ENCODE results near the gene MACROD2. TPM values are rescaled to one million over a fixed set of nuclear protein-coding genes. Genes with fewer than 3 reads are reported as not detected.

MACROD2 gene
- total RNA-seq, 5 donors from 2014 or later (not counting 1 experiment from before 2014, with no cell fraction given) = 0.23 to 1.3 (median 0.51) TPM; not detected in 2

DNA sequence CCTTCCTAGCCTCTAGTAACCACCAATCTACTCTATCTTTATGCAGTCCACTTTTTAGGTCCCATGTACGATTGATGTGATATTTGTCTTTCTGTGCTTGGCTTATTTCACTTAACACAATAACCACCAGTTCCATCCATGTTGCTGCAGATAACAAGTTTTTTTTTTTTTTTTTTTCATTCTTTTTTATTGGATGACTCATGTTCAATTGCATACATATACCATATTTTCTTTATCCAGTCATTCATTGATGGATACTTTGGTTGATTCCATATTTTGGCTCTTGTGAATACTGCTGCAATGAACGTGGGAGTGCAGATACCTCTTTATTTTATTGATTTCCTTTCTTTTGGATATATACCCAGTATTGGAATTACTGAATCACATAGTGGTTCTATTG, 942.5 kb downstream of the MACROD2 start:
- Mint-ChIP-seq H3K9me3 (peaks cover 18 to 35% (median 24%) of the 10 kb centered on the region in 3 donors), H3K4me1 (no peaks in the 10 kb centered on the region), H3K36me3 (no peaks in the 10 kb centered on the region), H3K27ac (no peak overlapping the region), H3K27me3 (no peaks in the 10 kb centered on the region), H3K4me3 (no peak overlapping the region)
- POLR2A ChIA-PET = no interaction called here
- ATAC-seq (replicated peaks in 1 of 4) (no peak), DNase-seq (no peak)
- CTCF ChIA-PET = no interaction called here
- Histone ChIP-seq H3K36me3 (ENCODE audit: control insufficient read depth in 2 of 2, extremely low read depth in 1 of 2, insufficient read depth in 1 of 2, low read length in 1 of 2) (no peaks in the 10 kb centered on the region), H3K27me3 (replicated peaks in 1 of 2; ENCODE audit: control insufficient read depth in 2 of 2, extremely low read depth in 1 of 2, insufficient read depth in 2 of 2, low read length in 1 of 2) (no peaks in the 10 kb centered on the region), H3K9me3 (no peaks in the 10 kb centered on the region), H3K4me3 (ENCODE audit: control insufficient read depth in 1 of 2, extremely low read depth in 1 of 2, low read length in 1 of 2) (no peak overlapping the region), H3K4me1 (ENCODE audit: control insufficient read depth in 1 of 2, extremely low read depth in 1 of 2, insufficient read depth in 2 of 2, low read length in 2 of 2) (no peaks in the 10 kb centered on the region), H3K27ac (ENCODE audit: low read length) (no peak overlapping the region)
- no CpG with 5 or more reads among the region's 2 CpGs for WGBS (ENCODE audit: insufficient coverage)

DNA sequence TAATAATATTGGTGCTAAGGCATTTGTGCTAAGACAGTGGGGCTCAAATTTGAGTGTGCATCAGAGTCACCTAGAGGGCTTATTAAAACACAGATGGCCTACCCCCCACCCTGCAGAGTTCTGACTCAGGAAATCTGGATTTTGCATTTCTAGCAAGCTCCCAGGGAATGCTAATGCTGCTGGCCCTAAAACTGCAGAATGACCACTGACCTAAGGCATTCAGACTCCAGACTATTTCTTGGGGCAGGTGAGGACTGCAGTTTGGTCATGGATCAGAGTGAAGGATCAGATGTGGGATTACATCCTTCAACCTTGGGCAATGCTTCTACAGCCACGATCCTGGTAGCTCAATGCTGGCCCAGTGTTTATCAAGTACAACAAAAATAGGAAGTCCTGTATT, 952.2 kb downstream of the MACROD2 start:
- 70% methylated on average over 1 of the region's 1 CpG for WGBS (ENCODE audit: insufficient coverage)
- no peak for ATAC-seq (replicated peaks in 1 of 4)
- CTCF ChIA-PET = no interaction called here
- Mint-ChIP-seq H3K4me3 (no peak overlapping the region), H3K4me1 (no peaks in the 10 kb centered on the region), H3K36me3 (no peaks in the 10 kb centered on the region), H3K27ac (no peak overlapping the region), H3K27me3 (no peaks in the 10 kb centered on the region), H3K9me3 (peaks cover 6 to 12% (median 8%) of the 10 kb centered on the region in 3 donors)
- Histone ChIP-seq H3K4me1 (ENCODE audit: control insufficient read depth in 1 of 2, extremely low read depth in 1 of 2, insufficient read depth in 2 of 2, low read length in 2 of 2) (no peaks in the 10 kb centered on the region), H3K27me3 (replicated peaks in 1 of 2; ENCODE audit: control insufficient read depth in 2 of 2, extremely low read depth in 1 of 2, insufficient read depth in 2 of 2, low read length in 1 of 2) (no peaks in the 10 kb centered on the region), H3K36me3 (ENCODE audit: control insufficient read depth in 2 of 2, extremely low read depth in 1 of 2, insufficient read depth in 1 of 2, low read length in 1 of 2) (no peaks in the 10 kb centered on the region), H3K4me3 (ENCODE audit: control insufficient read depth in 1 of 2, extremely low read depth in 1 of 2, low read length in 1 of 2) (no peak overlapping the region), H3K27ac (ENCODE audit: low read length) (no peak overlapping the region), H3K9me3 (no peaks in the 10 kb centered on the region)
- POLR2A ChIA-PET = interaction anchor here in 1 of 2 donors (0.5 kb wide), 1 partner anchor 132 kb away, joined by 5 read pairs; no protein-coding TSS in a partner anchor
- no peak for DNase-seq

DNA sequence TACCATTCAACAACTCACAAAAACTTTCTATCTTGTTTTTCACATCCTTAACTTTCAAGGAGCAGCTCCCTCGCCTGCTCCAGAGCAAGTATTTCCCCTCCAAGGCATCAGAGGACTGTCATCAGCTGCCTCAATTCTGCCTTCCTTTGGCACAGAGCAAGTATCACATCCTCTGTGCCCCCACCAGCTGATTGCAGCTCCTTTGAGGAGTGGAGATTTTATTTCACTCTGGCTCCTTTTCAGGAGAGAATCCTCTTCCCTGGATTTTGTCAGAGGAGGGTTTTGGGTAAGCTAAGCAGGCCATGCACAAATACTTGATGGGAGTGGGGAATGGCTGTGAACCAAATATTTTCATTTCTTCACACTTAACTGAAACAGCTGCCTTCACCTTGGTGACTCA, 952.6 kb downstream of the MACROD2 start:
- Histone ChIP-seq H3K4me1 (ENCODE audit: control insufficient read depth in 1 of 2, extremely low read depth in 1 of 2, insufficient read depth in 2 of 2, low read length in 2 of 2) (no peaks in the 10 kb centered on the region), H3K36me3 (ENCODE audit: control insufficient read depth in 2 of 2, extremely low read depth in 1 of 2, insufficient read depth in 1 of 2, low read length in 1 of 2) (no peaks in the 10 kb centered on the region), H3K27me3 (replicated peaks in 1 of 2; ENCODE audit: control insufficient read depth in 2 of 2, extremely low read depth in 1 of 2, insufficient read depth in 2 of 2, low read length in 1 of 2) (no peaks in the 10 kb centered on the region), H3K9me3 (no peaks in the 10 kb centered on the region), H3K27ac (ENCODE audit: low read length) (no peak overlapping the region), H3K4me3 (ENCODE audit: control insufficient read depth in 1 of 2, extremely low read depth in 1 of 2, low read length in 1 of 2) (no peak overlapping the region)
- Mint-ChIP-seq H3K9me3 (peaks cover 3 to 12% (median 8%) of the 10 kb centered on the region in 3 donors), H3K4me1 (no peaks in the 10 kb centered on the region), H3K27me3 (no peaks in the 10 kb centered on the region), H3K27ac (no peak overlapping the region), H3K36me3 (no peaks in the 10 kb centered on the region), H3K4me3 (no peak overlapping the region)
- no peak for DNase-seq
- CTCF ChIA-PET = no interaction called here
- ATAC-seq (replicated peaks in 1 of 4) = no peak
- WGBS (ENCODE audit: insufficient coverage) = 20% methylated on average over 1 of the region's 1 CpG
- POLR2A ChIA-PET = no interaction called here

DNA sequence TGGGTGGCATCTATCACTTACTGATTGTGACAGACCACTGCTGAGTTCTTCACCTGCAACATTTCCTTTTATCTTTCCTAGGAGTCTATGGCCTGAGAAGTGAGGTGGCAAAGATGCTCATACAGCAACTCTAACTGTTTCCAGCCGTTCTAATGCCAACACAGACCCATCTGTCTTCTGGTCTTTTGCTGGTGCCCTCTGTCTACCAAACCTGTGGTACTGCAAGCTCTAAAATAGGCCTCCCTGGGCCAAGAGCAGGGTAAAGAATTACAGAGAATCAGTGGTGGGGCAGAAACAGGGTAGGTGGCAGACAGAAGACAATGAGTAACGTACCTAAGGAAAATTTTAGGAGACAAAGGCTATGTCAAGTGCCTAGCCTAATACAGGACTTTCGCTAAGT, 953.1 kb downstream of the MACROD2 start:
- Mint-ChIP-seq H3K27me3 (no peaks in the 10 kb centered on the region), H3K4me1 (no peaks in the 10 kb centered on the region), H3K9me3 (peaks cover 3 to 12% (median 8%) of the 10 kb centered on the region in 3 donors), H3K4me3 (no peak overlapping the region), H3K27ac (no peak overlapping the region), H3K36me3 (no peaks in the 10 kb centered on the region)
- Histone ChIP-seq H3K4me3 (ENCODE audit: control insufficient read depth in 1 of 2, extremely low read depth in 1 of 2, low read length in 1 of 2) (no peak overlapping the region), H3K4me1 (ENCODE audit: control insufficient read depth in 1 of 2, extremely low read depth in 1 of 2, insufficient read depth in 2 of 2, low read length in 2 of 2) (no peaks in the 10 kb centered on the region), H3K36me3 (ENCODE audit: control insufficient read depth in 2 of 2, extremely low read depth in 1 of 2, insufficient read depth in 1 of 2, low read length in 1 of 2) (no peaks in the 10 kb centered on the region), H3K27ac (ENCODE audit: low read length) (no peak overlapping the region), H3K27me3 (replicated peaks in 1 of 2; ENCODE audit: control insufficient read depth in 2 of 2, extremely low read depth in 1 of 2, insufficient read depth in 2 of 2, low read length in 1 of 2) (no peaks in the 10 kb centered on the region), H3K9me3 (no peaks in the 10 kb centered on the region)
- CTCF ChIA-PET = no interaction called here
- DNase-seq = no peak
- POLR2A ChIA-PET = no interaction called here
- ATAC-seq (replicated peaks in 1 of 4) = no peak
- 59% methylated on average over 3 of the region's 3 CpGs for whole genome bisulfite sequencing (ENCODE audit: insufficient coverage)

DNA sequence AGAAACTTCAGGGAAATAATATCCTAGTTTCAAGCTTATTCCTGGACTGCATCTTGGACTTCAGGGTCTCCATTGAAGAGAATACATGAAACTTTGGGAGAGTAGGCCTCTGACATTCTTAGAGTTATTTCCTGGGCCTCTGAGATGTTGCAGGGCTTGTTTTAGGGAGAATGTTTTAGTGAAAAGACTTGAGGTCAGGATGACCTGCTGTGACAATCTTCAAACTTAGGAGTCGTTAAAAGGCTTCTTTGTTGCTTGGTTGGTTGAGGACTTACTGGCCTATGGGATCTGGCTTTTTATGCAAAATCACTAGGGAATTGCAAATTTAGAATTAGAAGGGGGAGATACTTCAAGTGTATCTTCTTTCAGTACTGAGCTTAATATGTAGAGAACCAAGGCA, 955.3 kb downstream of the MACROD2 start:
- Mint-ChIP-seq H3K9me3 (peaks cover under 1 to 5% (median 3%) of the 10 kb centered on the region in 3 donors), H3K36me3 (no peaks in the 10 kb centered on the region), H3K27me3 (no peaks in the 10 kb centered on the region), H3K4me3 (no peak overlapping the region), H3K27ac (no peak overlapping the region), H3K4me1 (no peaks in the 10 kb centered on the region)
- H3K27me3 ChIP-seq (replicated peaks in 1 of 2; ENCODE audit: control insufficient read depth in 2 of 2, extremely low read depth in 1 of 2, insufficient read depth in 2 of 2, low read length in 1 of 2) = no peaks in the 10 kb centered on the region
- POLR2A ChIA-PET = interaction anchor here in 1 of 2 donors (0.6 kb wide), 1 partner anchor 150 kb away, joined by 3 read pairs; no protein-coding TSS in a partner anchor
- ATAC-seq (replicated peaks in 1 of 4) = no peak
- WGBS (ENCODE audit: insufficient coverage) = 80% methylated on average over 1 of the region's 1 CpG
- no peak overlapping the region for H3K27ac ChIP-seq (ENCODE audit: low read length)
- no peaks in the 10 kb centered on the region for H3K36me3 ChIP-seq (ENCODE audit: control insufficient read depth in 2 of 2, extremely low read depth in 1 of 2, insufficient read depth in 1 of 2, low read length in 1 of 2)
- no peak overlapping the region for H3K4me3 ChIP-seq (ENCODE audit: control insufficient read depth in 1 of 2, extremely low read depth in 1 of 2, low read length in 1 of 2)
- CTCF ChIA-PET = no interaction called here
- no peak for DNase-seq
- no peaks in the 10 kb centered on the region for H3K4me1 ChIP-seq (ENCODE audit: control insufficient read depth in 1 of 2, extremely low read depth in 1 of 2, insufficient read depth in 2 of 2, low read length in 2 of 2)
- H3K9me3 ChIP-seq = no peaks in the 10 kb centered on the region

DNA sequence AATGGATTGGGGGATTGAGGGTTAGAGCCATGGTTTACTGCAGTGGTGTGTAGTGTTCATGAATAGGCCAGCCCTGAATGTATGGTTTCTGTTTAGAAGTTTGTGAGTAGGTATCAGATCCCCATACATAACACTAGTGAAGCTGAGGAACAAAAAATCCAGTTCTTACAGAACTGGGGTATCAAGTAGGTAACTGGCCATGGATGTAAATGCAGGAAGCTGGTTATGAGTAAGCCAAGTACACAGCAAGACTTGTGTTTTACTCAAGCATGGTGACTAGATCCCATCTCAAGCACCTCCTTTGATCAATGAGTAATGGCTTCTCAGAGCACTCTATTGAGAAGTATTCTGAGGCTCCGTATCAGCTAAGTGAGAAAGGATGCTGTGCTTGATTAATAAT, 955.8 kb downstream of the MACROD2 start:
- Mint-ChIP-seq H3K9me3 (peaks cover 0 to 6% (median 3%) of the 10 kb centered on the region in 3 donors), H3K27ac (no peak overlapping the region), H3K36me3 (no peaks in the 10 kb centered on the region), H3K27me3 (no peaks in the 10 kb centered on the region), H3K4me3 (no peak overlapping the region), H3K4me1 (no peaks in the 10 kb centered on the region)
- no peaks in the 10 kb centered on the region for H3K27me3 ChIP-seq (replicated peaks in 1 of 2; ENCODE audit: control insufficient read depth in 2 of 2, extremely low read depth in 1 of 2, insufficient read depth in 2 of 2, low read length in 1 of 2)
- no peak for DNase-seq
- H3K27ac ChIP-seq (ENCODE audit: low read length) = no peak overlapping the region
- ATAC-seq (replicated peaks in 1 of 4) = no peak
- POLR2A ChIA-PET = interaction anchor here in 1 of 2 donors (0.6 kb wide), 1 partner anchor 149 kb away, joined by 3 read pairs; no protein-coding TSS in a partner anchor
- no peaks in the 10 kb centered on the region for H3K4me1 ChIP-seq (ENCODE audit: control insufficient read depth in 1 of 2, extremely low read depth in 1 of 2, insufficient read depth in 2 of 2, low read length in 2 of 2)
- H3K4me3 ChIP-seq (ENCODE audit: control insufficient read depth in 1 of 2, extremely low read depth in 1 of 2, low read length in 1 of 2) = no peak overlapping the region
- CTCF ChIA-PET = no interaction called here
- no peaks in the 10 kb centered on the region for H3K9me3 ChIP-seq
- no CpG with 5 or more reads among the region's 1 CpG for WGBS (ENCODE audit: insufficient coverage)
- H3K36me3 ChIP-seq (ENCODE audit: control insufficient read depth in 2 of 2, extremely low read depth in 1 of 2, insufficient read depth in 1 of 2, low read length in 1 of 2) = no peaks in the 10 kb centered on the region

Data from T-cell (primary cell).